Neural progenitor cell (in vitro differentiated cells): ENCODE measurements around the gene GHR.

Experiments
- EZH2 ChIP-seq: fragments of 200-600 bp; sonication (generic); IDR thresholded peaks from 2 replicates; pipeline ENCODE4 v1.6.1; 2017; ENCODE audit warnings: antibody characterized with exemption, mild to moderate bottlenecking, moderate library complexity
- TF ChIP-seq, protein P1 (sequence below): fragments of 200-600 bp; sonication (generic); IDR thresholded peaks from 2 replicates; pipeline ENCODE4 v1.5.1; 2017; ENCODE audit warnings: antibody characterized with exemption, mild to moderate bottlenecking

DNA sequence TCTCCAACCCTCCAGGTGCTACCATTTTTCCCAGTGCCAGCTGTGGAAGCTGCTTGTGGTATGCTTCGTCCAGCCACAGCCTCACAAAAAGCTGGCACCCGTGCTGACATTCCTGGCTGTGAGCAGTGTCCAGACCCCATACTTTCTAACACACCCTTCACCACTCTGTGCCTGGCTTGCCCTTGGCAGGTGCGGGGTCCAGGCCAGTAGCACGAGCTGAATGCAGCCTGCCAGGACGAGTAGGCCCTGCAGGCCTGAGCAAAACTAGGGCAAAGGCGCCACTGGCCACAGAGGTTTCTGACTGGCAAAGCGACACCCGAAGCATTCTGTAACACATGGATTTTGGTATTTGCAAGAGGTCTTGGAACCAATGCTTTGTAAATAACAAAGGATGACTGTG is 26.0 kb upstream of the GHR start:
- TF ChIP-seq, protein P1, sequence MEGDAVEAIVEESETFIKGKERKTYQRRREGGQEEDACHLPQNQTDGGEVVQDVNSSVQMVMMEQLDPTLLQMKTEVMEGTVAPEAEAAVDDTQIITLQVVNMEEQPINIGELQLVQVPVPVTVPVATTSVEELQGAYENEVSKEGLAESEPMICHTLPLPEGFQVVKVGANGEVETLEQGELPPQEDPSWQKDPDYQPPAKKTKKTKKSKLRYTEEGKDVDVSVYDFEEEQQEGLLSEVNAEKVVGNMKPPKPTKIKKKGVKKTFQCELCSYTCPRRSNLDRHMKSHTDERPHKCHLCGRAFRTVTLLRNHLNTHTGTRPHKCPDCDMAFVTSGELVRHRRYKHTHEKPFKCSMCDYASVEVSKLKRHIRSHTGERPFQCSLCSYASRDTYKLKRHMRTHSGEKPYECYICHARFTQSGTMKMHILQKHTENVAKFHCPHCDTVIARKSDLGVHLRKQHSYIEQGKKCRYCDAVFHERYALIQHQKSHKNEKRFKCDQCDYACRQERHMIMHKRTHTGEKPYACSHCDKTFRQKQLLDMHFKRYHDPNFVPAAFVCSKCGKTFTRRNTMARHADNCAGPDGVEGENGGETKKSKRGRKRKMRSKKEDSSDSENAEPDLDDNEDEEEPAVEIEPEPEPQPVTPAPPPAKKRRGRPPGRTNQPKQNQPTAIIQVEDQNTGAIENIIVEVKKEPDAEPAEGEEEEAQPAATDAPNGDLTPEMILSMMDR = no peak
- no peak for TF ChIP-seq EZH2
